B cell (primary cell): ENCODE measurements around the gene CDC42BPA. TPM values are rescaled to one million over a fixed set of nuclear protein-coding genes. Genes with fewer than 3 reads are reported as not detected.

Source experiments
- ATAC-seq: fragments of 200-7000 bp; cut with Tn5 transposase; one replicate; pipeline ENCODE4 v1.10.0; 2021; ENCODE audit warnings: low read depth, mild to moderate bottlenecking, moderate number of reproducible peaks, moderate library complexity
- CTCF ChIA-PET: fragments of 350-600 bp; sonication (Branson Sonifier 250); formaldehyde crosslinking; loops from one replicate; lab custom pipeline; 2021; ENCODE audit warnings: antibody characterized with exemption, inconsistent platforms; lab: Charles Lee
- POLR2A ChIA-PET: fragments of 350-600 bp; sonication (Branson Sonifier 250); formaldehyde crosslinking; loops from one replicate; lab custom pipeline; 2021; ENCODE audit warnings: antibody characterized with exemption; lab: Charles Lee
- DNase-seq: peaks from one replicate; pipeline ENCODE4 v3.0.0; 2013
- H2AFZ ChIP-seq: 2 replicates; pipeline ENCODE4 v1.6.1; 2012; ENCODE audit warnings: mild to moderate bottlenecking, low read depth, low read length; ENCODE audit not compliant: insufficient read depth, poor library complexity, severe bottlenecking
- H3K27ac ChIP-seq, 2 donors: 1 replicate in 1 of 2; 2 replicates in 1 of 2; pipeline ENCODE4 v1.5.1; 2012 to 2013; ENCODE audit warnings: low read length in 2 of 2, mild to moderate bottlenecking in 2 of 2, moderate library complexity in 1 of 2
- H3K27me3 ChIP-seq, 4 experiments: fragments of 200-600 bp in 1 of 4; sonication (generic) in 1 of 4; replicated peaks in 1 of 4; 1 replicate in 2 of 4; 2 replicates in 2 of 4; pipeline versions ENCODE4 v1.6.1 to v1.7.0; 2013 to 2016; ENCODE audit warnings: low read length in 3 of 4, mild to moderate bottlenecking in 2 of 4, mixed read lengths in 1 of 4, moderate library complexity in 1 of 4; ENCODE audit not compliant: insufficient read depth in 4 of 4, control insufficient read depth in 3 of 4; ENCODE audit errors: control extremely low read depth in 1 of 4
- H3K36me3 ChIP-seq, 2 experiments: replicated peaks in 1 of 2; 1 replicate in 1 of 2; 2 replicates in 1 of 2; pipeline versions ENCODE4 v1.6.1 to v1.7.1; 2013; ENCODE audit warnings: low read length in 1 of 2; ENCODE audit not compliant: insufficient read depth in 2 of 2, control insufficient read depth in 1 of 2; ENCODE audit errors: control extremely low read depth in 1 of 2, extremely low read depth in 1 of 2
- H3K4me1 ChIP-seq, 2 donors: fragments of 200-600 bp in 1 of 2; sonication (generic) in 1 of 2; 1 replicate in 1 of 2; 2 replicates in 1 of 2; pipeline versions ENCODE4 v1.5.1 to v1.6.1; 2013 to 2017; ENCODE audit warnings: low read length in 2 of 2; ENCODE audit not compliant: control insufficient read depth in 2 of 2, insufficient read depth in 2 of 2
- H3K4me2 ChIP-seq: replicated peaks from 2 replicates; pipeline ENCODE3; 2012; ENCODE audit warnings: mild to moderate bottlenecking, low read depth, low read length; ENCODE audit not compliant: poor library complexity, severe bottlenecking
- H3K4me3 ChIP-seq, 5 experiments: fragments of 200-600 bp in 1 of 5; sonication (generic) in 1 of 5; 1 replicate in 3 of 5; 2 replicates in 2 of 5; pipeline versions ENCODE4 v1.5.1 to v1.7.0; 2011 to 2016; ENCODE audit warnings: low read length in 4 of 5, mild to moderate bottlenecking in 4 of 5, low read depth in 2 of 5, control low read depth in 1 of 5, moderate library complexity in 1 of 5; ENCODE audit not compliant: insufficient read depth in 1 of 5; ENCODE audit errors: control extremely low read depth in 1 of 5, extremely low read depth in 1 of 5
- H3K79me2 ChIP-seq: fragments of 200-600 bp; sonication (generic); one replicate; pipeline ENCODE4 v1.6.0; 2016; ENCODE audit warnings: low read length; ENCODE audit not compliant: control insufficient read depth, insufficient read depth
- H3K9ac ChIP-seq: fragments of 200-600 bp; sonication (generic); 2 replicates; pipeline ENCODE4 v1.6.1; 2017; ENCODE audit warnings: mild to moderate bottlenecking, low read length, moderate library complexity
- H3K9me3 ChIP-seq, 3 donors: one replicate each; pipeline versions ENCODE4 v1.6.1 to v1.7.1; 2013; ENCODE audit warnings: low read length in 2 of 3; ENCODE audit not compliant: control insufficient read depth in 2 of 3, insufficient read depth in 1 of 3; ENCODE audit errors: control extremely low read depth in 1 of 3
- H4K20me1 ChIP-seq: 2 replicates; pipeline ENCODE4 v1.6.0; 2012; ENCODE audit warnings: mild to moderate bottlenecking, low read length; ENCODE audit not compliant: insufficient read depth, control insufficient read depth, poor library complexity, severe bottlenecking
- H3K27ac Mint-ChIP-seq: one replicate; pipeline ENCODE4 v1.8.0; 2021; ENCODE audit warnings: mixed read lengths
- H3K27me3 Mint-ChIP-seq: one replicate; pipeline ENCODE4 v1.8.0; 2021; ENCODE audit warnings: mixed read lengths
- H3K4me1 Mint-ChIP-seq: one replicate; pipeline ENCODE4 v1.8.0; 2021; ENCODE audit warnings: mixed read lengths
- H3K4me3 Mint-ChIP-seq: one replicate; pipeline ENCODE4 v1.8.0; 2021; ENCODE audit warnings: mixed read lengths
- H3K9me3 Mint-ChIP-seq: one replicate; pipeline ENCODE4 v1.8.0; 2022; ENCODE audit warnings: mixed read lengths; ENCODE audit not compliant: insufficient read depth
- CTCF ChIP-seq: fragments of 200-600 bp; IDR thresholded peaks from one replicate; pipeline ENCODE4 v1.8.0; 2022; ENCODE audit warnings: antibody characterized with exemption, mild to moderate bottlenecking
- EZH2 ChIP-seq: IDR thresholded peaks from 2 replicates; pipeline ENCODE4 v1.6.1; 2012; ENCODE audit warnings: borderline replicate concordance, low read depth, mild to moderate bottlenecking, moderate library complexity, low read length; ENCODE audit not compliant: insufficient read depth, poor library complexity, severe bottlenecking
- WGBS: methylation state at CpG from one replicate; pipeline ENCODE4 v1.1.5; 2013; ENCODE audit warnings: missing lambda C conversion rate; ENCODE audit not compliant: insufficient coverage; 5-methylcytosine and 5-hydroxymethylcytosine counted together
- intact Hi-C: fragments of 100-400 bp; cut with micrococcal nuclease; formaldehyde crosslinking; loops from one replicate; pipeline ENCODE4 v1.10.0; 2022
- polyA plus RNA-seq: library from polyadenylated mRNA; depleted of rRNA; stranded (reverse); fragments of >200 nt; gene quantifications from 2 replicates; pipeline ENCODE4 v1.2.3, GENCODE V29; 2012
- total RNA-seq, 2 donors: library from RNA; stranded (reverse); fragments of 120-200 nt in 1 of 2; gene quantifications; 1 replicate in 1 of 2; 2 replicates in 1 of 2; pipeline versions ENCODE4 v1.2.3 to v1.2.4, GENCODE V29; 2013 to 2022

CDC42BPA gene
- total and polyA plus RNA-seq, 2 donors (not counting 1 experiment from before 2014, with no cell fraction given), result 0.04 to 0.69 TPM

- Histone ChIP-seq H3K27ac (no peak overlapping the region), H3K79me2 (peaks cover 94% of the 10 kb centered on the region), H3K27me3 (no peaks in the 10 kb centered on the region), H3K9ac (no peak overlapping the region), H3K4me3 (no peak overlapping the region), H4K20me1 (peaks cover 91% of the 10 kb centered on the region), H2AFZ (no peak overlapping the region), H3K9me3 (peaks cover 0 to 18% (median 7%) of the 10 kb centered on the region in 3 donors), H3K36me3 (peaks cover 0 to 7% of the 10 kb centered on the region in 2 experiments), H3K4me2 (no peak overlapping the region), H3K4me1 (no peaks in the 10 kb centered on the region)
- Mint-ChIP-seq H3K9me3 (no peaks in the 10 kb centered on the region), H3K27ac (peak overlapping the region; percentile 6), H3K27me3 (no peaks in the 10 kb centered on the region), H3K4me3 (no peak overlapping the region), H3K4me1 (peaks cover 38% of the 10 kb centered on the region)
- TF ChIP-seq EZH2, result no peak
- DNase-seq (no peak), ATAC-seq (no peak)
- ChIA-PET POLR2A (interaction anchor here (2.0 kb wide), 1 partner anchor 12 kb away, joined by 5 read pairs; the partner anchor contains the start of gene COQ8A), CTCF (interaction anchor here (0.8 kb wide), 1 partner anchor 11 kb away, joined by 3 read pairs; the partner anchor contains the start of gene COQ8A)
- WGBS, result 91% methylated on average over 3 of the region's 12 CpGs
- intact Hi-C loops, result no loop called here
Measured at GRCh38 chr1:226951286-226952117, 366.8 kb downstream of the CDC42BPA start.

- no peak overlapping the region for H3K4me3 Mint-ChIP-seq
- Histone ChIP-seq H3K4me1 (no peaks in the 10 kb centered on the region), H3K27ac (no peak overlapping the region), H3K36me3 (peaks cover 0 to 7% of the 10 kb centered on the region in 2 experiments), H4K20me1 (peaks cover 97% of the 10 kb centered on the region), H3K4me2 (no peak overlapping the region), H2AFZ (no peak overlapping the region), H3K27me3 (no peaks in the 10 kb centered on the region), H3K9ac (no peak overlapping the region), H3K4me3 (no peak overlapping the region), H3K9me3 (peaks cover 0 to 14% (median 7%) of the 10 kb centered on the region in 3 donors), H3K79me2 (peaks cover 97% of the 10 kb centered on the region)
- intact Hi-C loops, result no loop called here
- H3K27me3 Mint-ChIP-seq, result no peaks in the 10 kb centered on the region
- ChIA-PET POLR2A (interaction anchor here (2.0 kb wide), 1 partner anchor 11 kb away, joined by 5 read pairs; the partner anchor contains the start of gene COQ8A), CTCF (no interaction called here)
- no peak for ATAC-seq
- no peaks in the 10 kb centered on the region for H3K9me3 Mint-ChIP-seq
- TF ChIP-seq EZH2 (no peak), CTCF (no peak)
- no peak for DNase-seq
- H3K27ac Mint-ChIP-seq, result no peak overlapping the region
- WGBS, result 50% methylated on average over 2 of the region's 6 CpGs
- H3K4me1 Mint-ChIP-seq, result peaks cover 43% of the 10 kb centered on the region
Measured at GRCh38 chr1:226950871-226951270, 367.4 kb downstream of the CDC42BPA start.
